Heart left ventricle (tissue), 16 donors: ENCODE measurements around the gene HSF5. TPM values are rescaled to one million over a fixed set of nuclear protein-coding genes. Genes with fewer than 3 reads are reported as not detected.

Experiments
- ATAC-seq, 4 donors: fragments of 200-7000 bp; cut with Tn5 transposase; one replicate each; pipeline ENCODE4 v1.9.1; 2020 to 2022; ENCODE audit warnings: moderate library complexity in 4 of 4, mild to moderate bottlenecking in 3 of 4, moderate number of reproducible peaks in 1 of 4
- DNase-seq, 5 donors: peaks; one replicate each; pipeline ENCODE4 v3.0.0-alpha.2; 2020
- H3K27ac ChIP-seq, 12 donors: fragments of 200-600 bp; sonication (generic) in 4 of 12; one replicate each; pipeline versions ENCODE4 v1.5.0 to v1.8.0; 2016 to 2022; ENCODE audit warnings: mild to moderate bottlenecking in 2 of 12
- H3K27me3 ChIP-seq, 9 donors: fragments of 200-600 bp; sonication (generic) in 2 of 9; one replicate each; pipeline versions ENCODE4 v1.5.1 to v1.8.0; 2016 to 2022; ENCODE audit warnings: mild to moderate bottlenecking in 3 of 9
- H3K36me3 ChIP-seq, 9 donors: fragments of 200-600 bp; sonication (generic) in 2 of 9; one replicate each; pipeline versions ENCODE4 v1.5.0 to v1.8.0; 2018 to 2022; ENCODE audit warnings: mild to moderate bottlenecking in 2 of 9
- H3K4me1 ChIP-seq, 12 donors: fragments of 200-600 bp; sonication (generic) in 4 of 12; one replicate each; pipeline versions ENCODE4 v1.5.0 to v1.8.0; 2016 to 2022; ENCODE audit warnings: mild to moderate bottlenecking in 3 of 12
- H3K4me3 ChIP-seq, 12 donors: fragments of 200-600 bp; sonication (generic) in 4 of 12; one replicate each; pipeline versions ENCODE4 v1.5.0 to v1.8.0; 2017 to 2022; ENCODE audit warnings: mild to moderate bottlenecking in 9 of 12, moderate library complexity in 4 of 12
- H3K9me3 ChIP-seq, 12 donors: fragments of 200-600 bp; sonication (generic) in 4 of 12; one replicate each; pipeline versions ENCODE4 v1.5.0 to v1.8.0; 2016 to 2022; ENCODE audit warnings: mild to moderate bottlenecking in 1 of 12
- CTCF ChIP-seq, 12 donors: fragments of 200-600 bp; sonication (generic) in 4 of 12; IDR thresholded peaks; one replicate each; pipeline versions ENCODE4 v1.5.0 to v1.8.0; 2018 to 2022; ENCODE audit warnings: antibody characterized with exemption in 12 of 12, mild to moderate bottlenecking in 5 of 12
- POLR2A ChIP-seq, 2 donors: fragments of 450-650 bp; IDR thresholded peaks; one replicate each; pipeline ENCODE4 v1.6.1; 2017; ENCODE audit warnings: antibody characterized with exemption in 2 of 2, mild to moderate bottlenecking in 2 of 2, moderate library complexity in 2 of 2
- WGBS, 4 donors: extraction: QIAGEN DNeasy Blood & Tissue Kit in 2 of 4; methylation state at CpG; one replicate each; pipeline versions ENCODE4 v1.1.5 to v1.1.7; 2013 to 2018; 5-methylcytosine and 5-hydroxymethylcytosine counted together
- intact Hi-C, 10 donors: fragments of 100-400 bp; cut with DNase I; formaldehyde crosslinking; loops; one replicate each; pipeline versions ENCODE4 v1.11.1 to v1.14.2; 2022
- polyA plus RNA-seq, 2 donors: library from polyadenylated mRNA; stranded (reverse); fragments of 200-250 nt; gene quantifications; one replicate each; pipeline ENCODE4 v1.2.3, GENCODE V29; 2013
- total RNA-seq, 9 donors: library from RNA; depleted of rRNA in 2 of 9; stranded (reverse); fragments of >200 nt in 2 of 9; fragmentation: NEBNext Ultra II Directional in 3 of 9; extraction: Animal tissue kit (Norgen Biotek cat#: 25700) in 3 of 9; gene quantifications; one replicate each; pipeline versions ENCODE4 v1.1.0 to v1.2.4, GENCODE V29; 2016 to 2023
- donor health status: ischemic (EF 13 %, LVEDD 7.1; RV severe dilation, severe dysfunction).
- donor health status: healthy with polysubstance abuse.
- donor health status: DM: no; HTN: yes; CAD: no.
- donor health status: DM: no; HTN: no; CAD: no.
- donor health status: ischemic (EF 25% LVEDD 6.9; RV normal size, moderate dysfunction).
- donor health status: ischemic (EF 25% LVEDD 5.7; RV mildly dilated, moderate dysfunction).
- donor health status: healthy.
- donor health status: DM: yes; HTN: yes; CAD: no.
- donor health status: ischemic (EF 35%, LVEDD 5.7; RV mildly dilated, moderate dysfunction).
- donor health status: nonischemic (EF 11% LVEDD 7.7; RV severe dilation, severe dysfunction).
- donor health status: DM: yes; HTN: yes; CAD: no.
- donor health status: PGD.
- donor health status: ischemic (EF 29% LVEDD 5.4; RV normal size, mild dysfunction).
- donor health status: nonischemic (EF 23%, LVEDD 6.1; RV moderate dilation, normal function).

The HSF5 gene
- total and polyA plus RNA-seq, 11 donors, result 0.06 to 0.19 TPM; not detected in 9

GRCh38 chr17:58378733-58379510, 109.3 kb downstream of the HSF5 start:
- H3K27me3 ChIP-seq, result no peaks in the 10 kb centered on the region
- no peak overlapping the region for H3K4me3 ChIP-seq
- H3K27ac ChIP-seq, result no peak overlapping the region
- TF ChIP-seq POLR2A (IDR thresholded peaks at IDR 0.05) (no peak), CTCF (IDR thresholded peaks at IDR 0.05) (no peak)
- intact Hi-C loops, result loop anchor here in 1 of 10 donors (10.0 kb wide), 1 partner anchor 64 kb away; no protein-coding TSS in a partner anchor
- WGBS, 4 donors, result 56 to 74% (median 64%) methylated on average over 8 of the region's 8 CpGs
- no peaks in the 10 kb centered on the region for H3K9me3 ChIP-seq
- no peak for ATAC-seq
- peaks cover 0 to 27% (median 0%) of the 10 kb centered on the region in 12 donors for H3K4me1 ChIP-seq
- H3K36me3 ChIP-seq, result no peaks in the 10 kb centered on the region
- no peak for DNase-seq

DNA sequence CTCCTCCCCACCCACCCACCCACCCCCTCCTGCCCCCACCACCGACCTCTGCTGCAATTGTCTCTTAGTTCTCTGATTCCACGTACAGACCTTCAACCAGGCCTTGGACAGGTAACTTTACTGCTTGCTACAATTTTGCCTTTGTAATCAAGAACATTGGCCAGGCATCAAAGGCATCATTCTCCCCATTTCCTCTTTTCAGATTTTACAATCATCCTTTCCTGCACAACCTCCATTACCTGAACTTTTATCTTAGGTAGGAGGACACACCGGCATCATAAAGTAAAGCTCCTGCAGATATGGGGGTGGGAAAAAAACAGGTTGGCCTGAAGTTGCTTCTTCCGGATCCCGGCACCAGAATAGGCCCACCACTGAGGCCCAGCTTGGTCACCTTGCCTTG, 110.5 kb downstream of the HSF5 start:
- H3K4me1 ChIP-seq, result peaks cover 0 to 22% (median 0%) of the 10 kb centered on the region in 12 donors
- DNase-seq (no peak), ATAC-seq (no peak)
- TF ChIP-seq CTCF (IDR thresholded peaks at IDR 0.05) (no peak), POLR2A (IDR thresholded peaks at IDR 0.05) (no peak)
- 75 to 91% (median 84%) methylated on average over 5 of the region's 5 CpGs for WGBS, 4 donors
- no peaks in the 10 kb centered on the region for H3K9me3 ChIP-seq
- no peaks in the 10 kb centered on the region for H3K36me3 ChIP-seq
- H3K27me3 ChIP-seq, result no peaks in the 10 kb centered on the region
- H3K4me3 ChIP-seq, result no peak overlapping the region
- intact Hi-C loops, result loop anchor here in 1 of 10 donors (10.0 kb wide), 1 partner anchor 63 kb away; no protein-coding TSS in a partner anchor
- H3K27ac ChIP-seq, result no peak overlapping the region

- no peak for ATAC-seq
- Histone ChIP-seq H3K36me3 (no peaks in the 10 kb centered on the region), H3K27ac (no peak overlapping the region), H3K4me1 (peaks cover 0 to 17% (median 0%) of the 10 kb centered on the region in 12 donors), H3K27me3 (no peaks in the 10 kb centered on the region), H3K4me3 (no peak overlapping the region), H3K9me3 (no peaks in the 10 kb centered on the region)
- TF ChIP-seq CTCF (IDR thresholded peaks at IDR 0.05), result no peak
- TF ChIP-seq POLR2A (IDR thresholded peaks at IDR 0.05), result no peak
- no peak for DNase-seq
- intact Hi-C loops, result loop anchor here in 1 of 10 donors (10.0 kb wide), 1 partner anchor 62 kb away; no protein-coding TSS in a partner anchor
- WGBS, 4 donors, result 67 to 78% (median 74%) methylated on average over 3 of the region's 3 CpGs
Observed at GRCh38 chr17:58377093-58377601, 111.1 kb downstream of the HSF5 start.

DNA sequence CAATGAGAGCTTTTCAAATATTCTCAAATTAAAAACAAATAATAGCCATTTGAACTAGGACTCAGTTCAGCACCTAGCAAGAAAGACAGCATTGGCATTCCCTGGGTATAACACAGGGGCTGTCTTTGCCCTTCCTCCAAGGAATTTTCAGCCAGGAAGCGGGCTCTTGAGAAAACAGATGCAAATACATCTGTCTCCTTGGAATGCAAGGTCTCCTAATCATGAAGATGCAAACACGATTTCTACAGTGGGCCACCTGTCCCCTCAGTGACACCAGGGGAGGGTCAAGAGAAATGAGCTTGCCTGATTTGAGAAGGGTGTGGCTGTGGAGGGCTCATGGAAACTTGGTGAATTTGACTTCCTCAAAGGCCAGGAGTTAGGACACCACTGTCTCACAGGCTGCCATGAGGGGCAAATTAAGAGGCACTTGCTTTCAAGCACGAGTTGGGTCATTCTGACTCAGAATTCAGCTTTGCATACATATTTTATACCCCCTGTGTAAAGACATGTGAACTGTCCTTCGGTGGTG, 111.7 kb downstream of the HSF5 start:
- DNase-seq (no peak), ATAC-seq (no peak)
- TF ChIP-seq CTCF (IDR thresholded peaks at IDR 0.05), result no peak
- TF ChIP-seq POLR2A (IDR thresholded peaks at IDR 0.05), result no peak
- Histone ChIP-seq H3K4me3 (no peak overlapping the region), H3K4me1 (peaks cover 0 to 11% (median 0%) of the 10 kb centered on the region in 12 donors), H3K27ac (no peak overlapping the region), H3K27me3 (no peaks in the 10 kb centered on the region), H3K36me3 (no peaks in the 10 kb centered on the region), H3K9me3 (no peaks in the 10 kb centered on the region)
- intact Hi-C loops, result loop anchor here in 1 of 10 donors (10.0 kb wide), 1 partner anchor 62 kb away; no protein-coding TSS in a partner anchor
- WGBS, 4 donors, result 66 to 74% (median 67%) methylated on average over 4 of the region's 4 CpGs
